ENCODE measurements around the gene LCN12.

LCN12 gene

GRCh38 chr9:136951541-136952320 lies at the start of gene LCN12:
Gene LCN12, plus strand, starts transcription at chr9:136952273. Its CDS starts 55 bp downstream, at chr9:136952328.
- no peak for DNase-seq (ENCODE audit: low read depth in 2 of 2)

GRCh38 chr9:136903041-136903554 lies 49.0 kb upstream of the LCN12 start:
- DNase-seq (ENCODE audit: low read depth in 2 of 2) = no peak

- DNase-seq (ENCODE audit: low read depth in 2 of 2) = no peak
These were observed 45.8 kb upstream of the LCN12 start for GRCh38 chr9:136906266-136906665.

- no peak for DNase-seq (ENCODE audit: low read depth in 2 of 2)
These were observed 44.8 kb upstream of the LCN12 start for GRCh38 chr9:136907011-136907914.

- DNase-seq (ENCODE audit: low read depth in 2 of 2) = no peak
These were observed 41.7 kb upstream of the LCN12 start for GRCh38 chr9:136910197-136910900.

GRCh38 chr9:136910901-136911245 lies 41.2 kb upstream of the LCN12 start:
- no peak for DNase-seq (ENCODE audit: low read depth in 2 of 2)

- DNase-seq (ENCODE audit: low read depth in 2 of 2) = no peak
These were observed 38.2 kb upstream of the LCN12 start for GRCh38 chr9:136913701-136914438.

GRCh38 chr9:136915632-136916329 lies 36.3 kb upstream of the LCN12 start:
- no peak for DNase-seq (ENCODE audit: low read depth in 2 of 2)

GRCh38 chr9:136916330-136917184 lies 35.5 kb upstream of the LCN12 start:
- no peak for DNase-seq (ENCODE audit: low read depth in 2 of 2)

GRCh38 chr9:136917902-136918301 lies 34.2 kb upstream of the LCN12 start:
- DNase-seq (ENCODE audit: low read depth in 2 of 2) = no peak

GRCh38 chr9:136920069-136920468 lies 32.0 kb upstream of the LCN12 start:
- no peak for DNase-seq (ENCODE audit: low read depth in 2 of 2)

GRCh38 chr9:136920734-136921231 lies 31.3 kb upstream of the LCN12 start:
- DNase-seq (ENCODE audit: low read depth in 2 of 2) = no peak

GRCh38 chr9:136921307-136921706 lies 30.8 kb upstream of the LCN12 start:
- DNase-seq (ENCODE audit: low read depth in 2 of 2) = no peak

- no peak for DNase-seq (ENCODE audit: low read depth in 2 of 2)
These were observed 30.4 kb upstream of the LCN12 start for GRCh38 chr9:136921718-136922117.

- no peak for DNase-seq (ENCODE audit: low read depth in 2 of 2)
These were observed 29.5 kb upstream of the LCN12 start for GRCh38 chr9:136922540-136922939.

GRCh38 chr9:136923881-136924280 lies 28.2 kb upstream of the LCN12 start:
- DNase-seq (ENCODE audit: low read depth in 2 of 2) = no peak

- no peak for DNase-seq (ENCODE audit: low read depth in 2 of 2)
These were observed 26.5 kb upstream of the LCN12 start for GRCh38 chr9:136925414-136926153.

GRCh38 chr9:136926154-136926704 lies 25.8 kb upstream of the LCN12 start:
- DNase-seq (ENCODE audit: low read depth in 2 of 2) = no peak

GRCh38 chr9:136926749-136927148 lies 25.3 kb upstream of the LCN12 start:
- no peak for DNase-seq (ENCODE audit: low read depth in 2 of 2)
